Measurements from ENCODE around the gene OPCML.

DNA sequence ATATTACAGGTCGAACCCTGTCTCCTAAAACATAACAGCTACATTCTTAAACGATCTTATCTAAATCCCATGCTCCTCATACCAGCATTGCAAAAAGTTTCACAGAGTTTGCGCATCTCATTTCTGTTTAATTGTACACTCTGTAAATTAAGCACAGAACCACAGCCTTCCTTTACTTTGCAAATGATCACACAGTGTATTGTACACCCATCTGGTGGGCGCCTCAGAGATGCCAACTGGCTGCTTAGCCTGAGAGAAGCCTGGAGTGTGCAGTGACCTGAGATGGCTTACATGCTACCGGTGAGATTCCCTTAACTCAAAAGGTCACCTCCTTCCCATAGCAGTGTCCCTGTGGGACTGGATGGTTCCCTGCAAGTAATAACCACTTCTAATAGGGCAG lies 1077.3 kb downstream of the OPCML start:
- TF ChIP-seq CTCF (IDR thresholded peaks at IDR 0.05) (no peak), TCF7L2 (IDR thresholded peaks at IDR 0.05; ENCODE audit: low read depth, low read length) (no peak), POLR2AphosphoS5 (IDR thresholded peaks at IDR 0.05; ENCODE audit: low read depth, low read length) (no peak)
